WTC11 (cell line): ENCODE data around the gene DGKK.

Experiments used
- ETV6 ChIP-seq: sonication (generic); formaldehyde crosslinking; IDR thresholded peaks from 2 replicates; pipeline ENCODE4 v1.8.1; 2022; ENCODE audit warnings: mild to moderate bottlenecking, missing genetic modification reagents
- ZNF263 ChIP-seq: sonication (generic); formaldehyde crosslinking; IDR thresholded peaks from 2 replicates; pipeline ENCODE4 v1.8.1; 2022; ENCODE audit warnings: low read depth, mild to moderate bottlenecking, moderate library complexity, missing genetic modification reagents
- TF ChIP-seq, protein P1 (sequence below): sonication (generic); formaldehyde crosslinking; IDR thresholded peaks from 2 replicates; pipeline ENCODE4 v1.8.0; 2023; ENCODE audit warnings: missing genetic modification reagents

DNA sequence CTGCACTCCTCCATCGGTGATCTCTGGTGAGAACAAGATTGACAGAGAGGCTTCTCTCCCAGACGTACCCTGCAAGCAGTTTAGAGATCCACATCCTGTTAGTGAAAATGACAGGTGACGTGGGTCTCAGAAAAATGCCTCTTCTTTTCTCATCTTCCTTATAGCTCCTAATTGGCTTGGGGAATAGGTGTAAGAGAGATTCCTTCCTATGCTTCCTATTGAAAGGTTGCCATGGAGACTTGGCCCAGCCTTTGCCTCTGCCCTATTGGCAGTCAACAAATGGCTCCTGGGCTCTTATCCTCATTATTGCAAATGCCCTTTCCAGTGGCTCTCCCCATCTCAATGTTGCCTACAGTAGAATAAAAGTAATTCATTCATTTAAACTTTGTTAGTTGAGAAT is 26.5 kb upstream of the DGKK start:
- no peak for TF ChIP-seq ZNF263 (CRISPR knock-in tag)
- TF ChIP-seq, protein P1, sequence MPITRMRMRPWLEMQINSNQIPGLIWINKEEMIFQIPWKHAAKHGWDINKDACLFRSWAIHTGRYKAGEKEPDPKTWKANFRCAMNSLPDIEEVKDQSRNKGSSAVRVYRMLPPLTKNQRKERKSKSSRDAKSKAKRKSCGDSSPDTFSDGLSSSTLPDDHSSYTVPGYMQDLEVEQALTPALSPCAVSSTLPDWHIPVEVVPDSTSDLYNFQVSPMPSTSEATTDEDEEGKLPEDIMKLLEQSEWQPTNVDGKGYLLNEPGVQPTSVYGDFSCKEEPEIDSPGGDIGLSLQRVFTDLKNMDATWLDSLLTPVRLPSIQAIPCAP (CRISPR knock-in tag): no peak
- TF ChIP-seq ETV6 (CRISPR knock-in tag): no peak
